SU-DHL-6 (cell line): ENCODE measurements around the gene EVPLL.
"Not testable (repeated sequence)": the region's sequence is repeated elsewhere in the genome, so short reads cannot be mapped to it uniquely, and the experiment has no call there.

ENCODE experiments used
- H2AFZ ChIP-seq: fragments of 200-600 bp; sonication (generic); 2 replicates; pipeline ENCODE4 v1.6.1; 2014; ENCODE audit warnings: low read depth, mild to moderate bottlenecking, moderate library complexity, mixed read lengths, antibody characterized with exemption, low read length; ENCODE audit not compliant: severe bottlenecking
- H3F3A ChIP-seq: fragments of 200-600 bp; shearing (Covaris generic); 2 replicates; pipeline ENCODE4 v1.6.0; 2016; ENCODE audit warnings: antibody characterized with exemption, mild to moderate bottlenecking; ENCODE audit not compliant: insufficient read depth
- H3K27ac ChIP-seq: fragments of 200-600 bp; sonication (generic); 2 replicates; pipeline ENCODE4 v1.5.1; 2016; ENCODE audit warnings: low read depth, mild to moderate bottlenecking, low read length, moderate library complexity, mixed read lengths
- H3K27me3 ChIP-seq: fragments of 200-600 bp; sonication (generic), shearing (Covaris generic); 2 replicates; pipeline ENCODE4 v1.6.0; 2014; ENCODE audit warnings: mild to moderate bottlenecking, low read length
- H3K36me3 ChIP-seq: fragments of 200-600 bp; sonication (generic); 2 replicates; pipeline ENCODE4 v1.6.1; 2014; ENCODE audit warnings: mild to moderate bottlenecking, low read length, mixed read lengths
- H3K4me2 ChIP-seq: fragments of 300-600, 200-600 bp; shearing (Covaris generic), sonication (generic); 2 replicates; pipeline ENCODE4 v1.6.0; 2014; ENCODE audit warnings: low read length, low read depth, mild to moderate bottlenecking; ENCODE audit not compliant: poor library complexity, severe bottlenecking
- H3K4me3 ChIP-seq: fragments of 200-600 bp; sonication (generic); 2 replicates; pipeline ENCODE4 v1.5.1; 2014; ENCODE audit warnings: antibody characterized with exemption, low read length, mild to moderate bottlenecking, mixed read lengths; ENCODE audit not compliant: insufficient read depth, poor library complexity, severe bottlenecking
- H3K79me2 ChIP-seq: fragments of 200-600 bp; sonication (generic); 2 replicates; pipeline ENCODE4 v1.6.1; 2014; ENCODE audit warnings: mild to moderate bottlenecking, low read length, moderate library complexity; ENCODE audit not compliant: insufficient read depth
- H3K9ac ChIP-seq: fragments of 200-600 bp; sonication (generic); 2 replicates; pipeline ENCODE4 v1.7.0; 2014; ENCODE audit warnings: mild to moderate bottlenecking, low read length
- H3K9me2 ChIP-seq: fragments of 200-600 bp; sonication (generic); replicated peaks from 2 replicates; pipeline ENCODE4 v1.6.1; 2014; ENCODE audit warnings: low read length; ENCODE audit not compliant: insufficient read depth
- H3K9me3 ChIP-seq: fragments of 200-600 bp; sonication (generic); 2 replicates; pipeline ENCODE4 v1.6.1; 2014; ENCODE audit warnings: low read length, mixed read lengths; ENCODE audit not compliant: insufficient read depth
- H4K20me1 ChIP-seq: fragments of 200-600 bp; sonication (generic); 2 replicates; pipeline ENCODE4 v1.6.1; 2014; ENCODE audit warnings: low read depth, mild to moderate bottlenecking, antibody characterized with exemption, low read length, moderate library complexity, mixed read lengths
- EZH2phosphoT487 ChIP-seq: fragments of 200-600 bp; sonication (generic), shearing (Covaris generic); conservative IDR thresholded peaks from 2 replicates; pipeline ENCODE4 v1.6.1; 2018; ENCODE audit warnings: mild to moderate bottlenecking, antibody characterized with exemption, low read length, moderate library complexity, mixed read lengths
- TF ChIP-seq, protein P1 (sequence below): fragments of 200-600 bp; sonication (generic); IDR thresholded peaks from one replicate; pipeline ENCODE4 v1.5.1; 2017; ENCODE audit warnings: antibody characterized with exemption, mild to moderate bottlenecking, low read length, moderate library complexity; ENCODE audit not compliant: insufficient read depth, poor library complexity, severe bottlenecking

Gene EVPLL

DNA sequence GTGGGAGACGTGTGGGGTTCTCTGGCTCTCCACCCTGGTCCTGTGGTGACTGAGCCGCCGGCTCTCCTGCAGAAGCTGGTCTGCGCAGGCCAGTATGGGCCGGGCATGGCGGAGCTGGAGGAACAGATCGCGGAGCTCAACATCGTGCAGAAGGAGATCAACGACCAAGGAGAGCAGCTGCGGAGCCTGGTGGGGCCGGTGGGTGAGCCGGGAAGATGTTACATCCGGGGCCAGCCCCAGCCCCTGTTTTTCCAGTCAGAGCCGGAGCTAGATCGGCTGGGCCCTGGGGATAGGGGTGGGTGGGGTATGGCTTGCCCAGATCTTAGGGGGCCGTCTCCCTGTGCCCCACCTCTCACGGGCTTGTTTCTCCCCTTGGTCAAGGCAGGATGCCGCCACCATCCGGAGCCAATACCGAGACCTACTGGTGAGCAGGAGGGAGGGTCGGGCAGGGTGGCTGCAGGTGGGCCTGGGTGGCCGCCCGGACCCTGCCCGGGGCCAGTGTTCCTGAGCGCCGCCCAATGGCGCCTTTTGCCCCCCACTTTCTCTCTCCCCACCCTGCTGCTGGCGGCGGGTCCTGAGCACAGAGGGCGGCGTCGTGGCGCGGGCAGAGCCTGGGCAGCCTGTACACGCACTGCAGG is 5.0 kb downstream of the EVPLL start:
- Histone ChIP-seq H3K9me3 (no peaks in the 10 kb centered on the region), H3K79me2 (no peaks in the 10 kb centered on the region), H3K27ac (no peak overlapping the region), H3K36me3 (no peaks in the 10 kb centered on the region), H4K20me1 (no peaks in the 10 kb centered on the region), H3K4me3 (no peak overlapping the region), H3K27me3 (no peaks in the 10 kb centered on the region), H2AFZ (no peak overlapping the region), H3K4me2 (no peak overlapping the region), H3F3A (no peaks in the 10 kb centered on the region), H3K9ac (no peak overlapping the region), H3K9me2 (no peaks in the 10 kb centered on the region)
- TF ChIP-seq, protein P1, sequence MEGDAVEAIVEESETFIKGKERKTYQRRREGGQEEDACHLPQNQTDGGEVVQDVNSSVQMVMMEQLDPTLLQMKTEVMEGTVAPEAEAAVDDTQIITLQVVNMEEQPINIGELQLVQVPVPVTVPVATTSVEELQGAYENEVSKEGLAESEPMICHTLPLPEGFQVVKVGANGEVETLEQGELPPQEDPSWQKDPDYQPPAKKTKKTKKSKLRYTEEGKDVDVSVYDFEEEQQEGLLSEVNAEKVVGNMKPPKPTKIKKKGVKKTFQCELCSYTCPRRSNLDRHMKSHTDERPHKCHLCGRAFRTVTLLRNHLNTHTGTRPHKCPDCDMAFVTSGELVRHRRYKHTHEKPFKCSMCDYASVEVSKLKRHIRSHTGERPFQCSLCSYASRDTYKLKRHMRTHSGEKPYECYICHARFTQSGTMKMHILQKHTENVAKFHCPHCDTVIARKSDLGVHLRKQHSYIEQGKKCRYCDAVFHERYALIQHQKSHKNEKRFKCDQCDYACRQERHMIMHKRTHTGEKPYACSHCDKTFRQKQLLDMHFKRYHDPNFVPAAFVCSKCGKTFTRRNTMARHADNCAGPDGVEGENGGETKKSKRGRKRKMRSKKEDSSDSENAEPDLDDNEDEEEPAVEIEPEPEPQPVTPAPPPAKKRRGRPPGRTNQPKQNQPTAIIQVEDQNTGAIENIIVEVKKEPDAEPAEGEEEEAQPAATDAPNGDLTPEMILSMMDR = no peak
- no peak for TF ChIP-seq EZH2phosphoT487

- H3K9me2 ChIP-seq, H2AFZ ChIP-seq, H3K79me2 ChIP-seq, H3K27me3 ChIP-seq, H3K9me3 ChIP-seq, H3K4me2 ChIP-seq, H3F3A ChIP-seq, H3K27ac ChIP-seq, H3K9ac ChIP-seq, H3K4me3 ChIP-seq, H3K36me3 ChIP-seq, H4K20me1 ChIP-seq: not testable (repeated sequence)
Observed at GRCh38 chr17:18383079-18383481, 5.5 kb downstream of the EVPLL start.

- H3K4me3 ChIP-seq, H3K36me3 ChIP-seq, H3K9me3 ChIP-seq, H3K4me2 ChIP-seq, H4K20me1 ChIP-seq, H3K27me3 ChIP-seq, H3K79me2 ChIP-seq, H2AFZ ChIP-seq, H3K9ac ChIP-seq, H3K9me2 ChIP-seq, H3K27ac ChIP-seq, H3F3A ChIP-seq: not testable (repeated sequence)
Observed at GRCh38 chr17:18384271-18384670, 6.7 kb downstream of the EVPLL start.

- H3K4me2 ChIP-seq, H3K27ac ChIP-seq: not testable (repeated sequence)
Observed at GRCh38 chr17:18387583-18387982, 10.0 kb downstream of the EVPLL start.

GRCh38 chr17:18388266-18388665 is 10.7 kb downstream of the EVPLL start:
- H3F3A ChIP-seq, H3K27me3 ChIP-seq, H3K9me2 ChIP-seq: not testable (repeated sequence)

More at GRCh38 chr17:18387583-18387982, 10.0 kb downstream of the EVPLL start:
- H3K9me3 ChIP-seq, H3K79me2 ChIP-seq, H4K20me1 ChIP-seq, H3K36me3 ChIP-seq, H3F3A ChIP-seq, H2AFZ ChIP-seq, H3K4me3 ChIP-seq, H3K9ac ChIP-seq, H3K9me2 ChIP-seq, H3K27me3 ChIP-seq: not testable (repeated sequence)

DNA sequence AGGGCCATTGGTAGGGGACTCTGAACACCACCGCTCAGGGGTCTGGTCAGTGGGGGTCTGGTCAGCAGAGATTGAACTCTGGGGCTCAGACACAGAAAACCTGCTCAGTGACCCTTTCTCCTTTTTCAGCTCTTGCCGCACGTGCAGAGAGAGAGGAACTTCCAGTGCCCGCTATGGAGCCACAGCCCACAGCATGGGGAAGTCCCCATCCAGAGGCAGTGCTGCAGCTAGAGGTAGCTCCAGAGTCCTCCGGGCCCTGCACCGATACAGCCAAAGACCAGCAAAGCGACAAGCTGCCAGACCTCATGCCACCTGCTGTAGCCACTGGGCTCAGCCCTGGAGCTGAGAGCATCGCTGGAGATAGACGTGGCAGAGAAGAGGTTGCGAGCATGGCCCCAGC is 11.2 kb downstream of the EVPLL start:
- not testable (repeated sequence) for H3K9ac ChIP-seq, H2AFZ ChIP-seq, H3F3A ChIP-seq, H3K4me2 ChIP-seq, H3K36me3 ChIP-seq, H4K20me1 ChIP-seq, H3K79me2 ChIP-seq, H3K27ac ChIP-seq, H3K27me3 ChIP-seq, H3K4me3 ChIP-seq, H3K9me3 ChIP-seq, H3K9me2 ChIP-seq

More at GRCh38 chr17:18388266-18388665, 10.7 kb downstream of the EVPLL start:
- H3K36me3 ChIP-seq, H3K9me3 ChIP-seq, H2AFZ ChIP-seq, H3K27ac ChIP-seq, H3K9ac ChIP-seq, H3K4me3 ChIP-seq, H3K4me2 ChIP-seq, H4K20me1 ChIP-seq, H3K79me2 ChIP-seq: not testable (repeated sequence)

- not testable (repeated sequence) for H3K9ac ChIP-seq, H2AFZ ChIP-seq, H3K4me2 ChIP-seq, H3K27ac ChIP-seq, H3K4me3 ChIP-seq, H3K27me3 ChIP-seq, H3F3A ChIP-seq, H3K9me2 ChIP-seq, H3K79me2 ChIP-seq, H3K36me3 ChIP-seq, H3K9me3 ChIP-seq, H4K20me1 ChIP-seq
Observed at GRCh38 chr17:18401872-18402590, 24.5 kb downstream of the EVPLL start.
